HepG2 (cell line): ENCODE measurements around the gene WBP1. TPM values are rescaled to one million over a fixed set of nuclear protein-coding genes. Genes with fewer than 3 reads are reported as not detected.
A peak's percentile ranks its signal among the peaks of the same experiment; 100 is the strongest.

Source experiments
- GRHL1 ChIP-seq: sonication (generic); formaldehyde crosslinking; conservative IDR thresholded peaks from 2 replicates; pipeline ENCODE4 v1.8.0; 2022; ENCODE audit warnings: missing genetic modification reagents
- HNRNPL ChIP-seq: fragments of 200-400 bp; formaldehyde crosslinking; IDR thresholded peaks from 2 replicates; pipeline ENCODE4 v1.6.1; 2017; ENCODE audit warnings: mild to moderate bottlenecking, low read depth, low read length
- MAF1 ChIP-seq: sonication (generic); formaldehyde crosslinking; IDR thresholded peaks from 2 replicates; pipeline ENCODE4 v1.5.0; 2020; ENCODE audit warnings: missing genetic modification reagents, borderline replicate concordance
- PCBP1 ChIP-seq: fragments of 200-400 bp; formaldehyde crosslinking; IDR thresholded peaks from 2 replicates; pipeline ENCODE4 v1.6.1; 2017; ENCODE audit warnings: mild to moderate bottlenecking, low read depth, low read length, borderline replicate concordance
- POLR2A ChIP-seq, 2 experiments: IDR thresholded peaks; 2 replicates each; pipeline ENCODE4 v1.6.1; 2011; ENCODE audit warnings: low read depth in 2 of 2, low read length in 2 of 2, mild to moderate bottlenecking in 1 of 2, moderate library complexity in 1 of 2; ENCODE audit not compliant: insufficient read depth in 1 of 2
- POLR2AphosphoS2 ChIP-seq: IDR thresholded peaks from 2 replicates; pipeline ENCODE4 v1.6.1; 2011; ENCODE audit warnings: low read depth, low read length, improper control_type of control experiment
- SIN3A ChIP-seq: IDR thresholded peaks from 2 replicates; pipeline ENCODE4 v1.6.1; 2011; ENCODE audit warnings: low read depth, mild to moderate bottlenecking, control low read depth, low read length, borderline replicate concordance
- THAP7 ChIP-seq: sonication (generic); formaldehyde crosslinking; IDR thresholded peaks from 2 replicates; pipeline ENCODE4 v1.8.1; 2023; ENCODE audit warnings: mild to moderate bottlenecking, missing genetic modification reagents
- ZBTB8A ChIP-seq: sonication (generic); formaldehyde crosslinking; IDR thresholded peaks from 2 replicates; pipeline ENCODE4 v1.4.0; 2020; ENCODE audit warnings: mild to moderate bottlenecking, low read depth, missing genetic modification reagents, borderline replicate concordance
- ZFP82 ChIP-seq: sonication (generic); formaldehyde crosslinking; IDR thresholded peaks from 2 replicates; pipeline ENCODE4 v1.5.1; 2020; ENCODE audit warnings: mild to moderate bottlenecking, missing genetic modification reagents, borderline replicate concordance
- ZNF616 ChIP-seq: sonication (generic); formaldehyde crosslinking; IDR thresholded peaks from 2 replicates; pipeline ENCODE4 v1.5.0; 2020; ENCODE audit warnings: low read depth, mild to moderate bottlenecking, missing genetic modification reagents
- ZNF891 ChIP-seq: sonication (generic); formaldehyde crosslinking; IDR thresholded peaks from 2 replicates; pipeline ENCODE4 v1.5.0; 2020; ENCODE audit warnings: mild to moderate bottlenecking, missing genetic modification reagents
- polyA plus RNA-seq, 8 experiments: library from polyadenylated mRNA; depleted of rRNA in 3 of 8; stranded (reverse) in 7 of 8; unstranded in 1 of 8; fragments of >200 nt; fragmentation: Illumina TruSeq in 4 of 8; extraction: Trizol in 4 of 8; gene quantifications; 2 replicates each; pipeline versions ENCODE4 v1.2.1 to v1.2.3, GENCODE V29; 2011 to 2016; ENCODE audit warnings: low read depth in 4 of 8, missing spikeins in 1 of 8, mixed read lengths in 1 of 8; ENCODE audit not compliant: insufficient read depth in 1 of 8
- total RNA-seq, 5 experiments: library from RNA; depleted of rRNA; stranded (reverse); fragments of >200 nt; fragmentation: Illumina TruSeq; extraction: Trizol; gene quantifications; 2 replicates each; pipeline ENCODE4 v1.2.3, GENCODE V29; 2016; ENCODE audit warnings: low read depth in 1 of 5
- TF ChIP-seq, protein P1 (sequence below), 2 experiments: fragments of 450-650 bp in 1 of 2; sonication (generic) in 1 of 2; formaldehyde crosslinking in 1 of 2; IDR thresholded peaks; 2 replicates each; pipeline versions ENCODE4 v1.6.1 to v1.8.0; 2016 to 2022; ENCODE audit warnings: antibody characterized with exemption in 1 of 2, mild to moderate bottlenecking in 1 of 2, missing genetic modification reagents in 1 of 2
- TF ChIP-seq, protein P2 (sequence below): sonication (generic); formaldehyde crosslinking; IDR thresholded peaks from 2 replicates; pipeline ENCODE4 v1.5.1; 2020; ENCODE audit warnings: mild to moderate bottlenecking, missing genetic modification reagents, borderline replicate concordance
- TF ChIP-seq, protein P3 (sequence below): sonication (generic); formaldehyde crosslinking; IDR thresholded peaks from 2 replicates; pipeline ENCODE4 v1.8.1; 2023; ENCODE audit warnings: mild to moderate bottlenecking, moderate library complexity, missing genetic modification reagents

Gene WBP1
- total and polyA plus RNA-seq, 2 of the 13 experiments (the other 11 are each of a cell fraction or from before 2014, with no cell fraction given) = 38.8 to 85.7 TPM

DNA sequence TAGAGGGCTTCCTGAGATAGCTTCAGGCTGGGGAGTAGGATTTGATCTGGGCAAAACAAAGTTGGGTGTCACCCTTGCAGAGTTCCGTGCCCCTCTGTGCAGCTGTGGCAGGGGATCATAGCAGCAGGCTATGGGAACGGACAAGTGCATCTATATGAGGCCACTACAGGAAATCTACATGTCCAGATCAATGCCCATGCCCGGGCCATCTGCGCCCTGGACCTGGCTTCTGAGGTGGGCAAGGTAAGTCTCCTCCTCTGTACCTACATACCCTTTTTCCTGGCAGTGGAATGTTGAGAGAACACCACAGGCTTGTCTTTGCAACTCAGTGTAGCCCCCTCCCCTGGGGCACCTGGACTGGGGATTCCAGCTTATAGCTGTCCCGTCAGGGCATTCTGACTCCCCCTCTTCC is 33.2 kb upstream of the WBP1 start (continued):
- TF ChIP-seq GRHL1 (CRISPR knock-in tag) = no peak
- TF ChIP-seq SIN3A = no peak
- TF ChIP-seq POLR2AphosphoS2 = 0 out of 2 replicates have a peak, but pooled peaks have one; percentile 54
- TF ChIP-seq HNRNPL = no peak
- TF ChIP-seq, protein P1, sequence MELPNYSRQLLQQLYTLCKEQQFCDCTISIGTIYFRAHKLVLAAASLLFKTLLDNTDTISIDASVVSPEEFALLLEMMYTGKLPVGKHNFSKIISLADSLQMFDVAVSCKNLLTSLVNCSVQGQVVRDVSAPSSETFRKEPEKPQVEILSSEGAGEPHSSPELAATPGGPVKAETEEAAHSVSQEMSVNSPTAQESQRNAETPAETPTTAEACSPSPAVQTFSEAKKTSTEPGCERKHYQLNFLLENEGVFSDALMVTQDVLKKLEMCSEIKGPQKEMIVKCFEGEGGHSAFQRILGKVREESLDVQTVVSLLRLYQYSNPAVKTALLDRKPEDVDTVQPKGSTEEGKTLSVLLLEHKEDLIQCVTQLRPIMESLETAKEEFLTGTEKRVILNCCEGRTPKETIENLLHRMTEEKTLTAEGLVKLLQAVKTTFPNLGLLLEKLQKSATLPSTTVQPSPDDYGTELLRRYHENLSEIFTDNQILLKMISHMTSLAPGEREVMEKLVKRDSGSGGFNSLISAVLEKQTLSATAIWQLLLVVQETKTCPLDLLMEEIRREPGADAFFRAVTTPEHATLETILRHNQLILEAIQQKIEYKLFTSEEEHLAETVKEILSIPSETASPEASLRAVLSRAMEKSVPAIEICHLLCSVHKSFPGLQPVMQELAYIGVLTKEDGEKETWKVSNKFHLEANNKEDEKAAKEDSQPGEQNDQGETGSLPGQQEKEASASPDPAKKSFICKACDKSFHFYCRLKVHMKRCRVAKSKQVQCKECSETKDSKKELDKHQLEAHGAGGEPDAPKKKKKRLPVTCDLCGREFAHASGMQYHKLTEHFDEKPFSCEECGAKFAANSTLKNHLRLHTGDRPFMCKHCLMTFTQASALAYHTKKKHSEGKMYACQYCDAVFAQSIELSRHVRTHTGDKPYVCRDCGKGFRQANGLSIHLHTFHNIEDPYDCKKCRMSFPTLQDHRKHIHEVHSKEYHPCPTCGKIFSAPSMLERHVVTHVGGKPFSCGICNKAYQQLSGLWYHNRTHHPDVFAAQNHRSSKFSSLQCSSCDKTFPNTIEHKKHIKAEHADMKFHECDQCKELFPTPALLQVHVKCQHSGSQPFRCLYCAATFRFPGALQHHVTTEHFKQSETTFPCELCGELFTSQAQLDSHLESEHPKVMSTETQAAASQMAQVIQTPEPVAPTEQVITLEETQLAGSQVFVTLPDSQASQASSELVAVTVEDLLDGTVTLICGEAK (IDR thresholded peaks at IDR 0.05) = no peak
- TF ChIP-seq, protein P1 (CRISPR knock-in tag; IDR thresholded peaks at IDR 0.05) = no peak
- TF ChIP-seq POLR2A (IDR thresholded peaks at IDR 0.05; ENCODE audit: insufficient read depth in 1 of 2, low read depth in 2 of 2, low read length in 2 of 2) = peak in 1 of 2 experiments; percentile 40; a peak in 1 of 4 replicates
- no peak for TF ChIP-seq MAF1 (CRISPR knock-in tag)
- 0 out of 2 replicates have a peak, but pooled peaks have one; percentile 9 for TF ChIP-seq THAP7 (CRISPR knock-in tag)
- TF ChIP-seq ZFP82 = no peak
- TF ChIP-seq ZBTB8A = no peak
- no peak for TF ChIP-seq PCBP1
- TF ChIP-seq ZNF891 (CRISPR knock-in tag) = no peak; the same call in 1 of the 2 replicates
- TF ChIP-seq, protein P2, sequence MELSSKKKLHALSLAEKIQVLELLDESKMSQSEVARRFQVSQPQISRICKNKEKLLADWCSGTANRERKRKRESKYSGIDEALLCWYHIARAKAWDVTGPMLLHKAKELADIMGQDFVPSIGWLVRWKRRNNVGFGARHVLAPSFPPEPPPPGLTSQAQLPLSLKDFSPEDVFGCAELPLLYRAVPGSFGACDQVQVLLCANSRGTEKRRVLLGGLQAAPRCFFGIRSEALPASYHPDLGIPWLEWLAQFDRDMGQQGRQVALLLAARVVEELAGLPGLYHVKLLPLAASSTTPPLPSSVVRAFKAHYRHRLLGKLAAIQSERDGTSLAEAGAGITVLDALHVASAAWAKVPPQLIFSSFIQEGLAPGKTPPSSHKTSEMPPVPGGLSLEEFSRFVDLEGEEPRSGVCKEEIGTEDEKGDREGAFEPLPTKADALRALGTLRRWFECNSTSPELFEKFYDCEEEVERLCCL = 0 out of 2 replicates have a peak, but pooled peaks have one; percentile 26
- TF ChIP-seq, protein P3, sequence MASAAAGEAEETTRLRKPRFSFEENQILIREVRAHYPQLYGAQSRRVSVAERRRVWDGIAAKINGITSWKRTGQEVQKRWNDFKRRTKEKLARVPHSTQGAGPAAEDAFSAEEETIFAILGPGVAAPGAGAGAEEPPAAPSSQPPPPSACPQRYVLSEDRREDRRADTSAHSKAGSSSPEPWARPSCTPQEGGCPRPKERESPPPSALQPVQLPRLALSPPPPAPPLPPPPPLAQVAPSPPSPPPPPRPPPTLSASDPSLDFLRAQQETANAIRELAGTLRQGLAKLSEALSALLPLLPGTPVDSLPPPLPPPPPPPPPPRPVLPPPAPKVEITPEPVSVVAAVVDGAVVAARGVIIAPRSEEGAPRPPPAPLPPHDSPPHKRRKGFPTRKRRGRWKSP (CRISPR knock-in tag) = peak; percentile 16
- 0 out of 2 replicates have a peak, but pooled peaks have one; percentile 41 for TF ChIP-seq ZNF616 (CRISPR knock-in tag)
